ENCODE data around the gene DPAGT1.
A peak's percentile ranks its signal among the peaks of the same experiment; 100 is the strongest.
"Not testable (repeated sequence)": the region's sequence is repeated elsewhere in the genome, so short reads cannot be mapped to it uniquely, and the experiment has no call there.

DPAGT1 gene

GRCh38 chr11:119115484-119116234, 14.0 kb upstream of the DPAGT1 start:
- DNase-seq (ENCODE audit: low spot score): peak; percentile 55

- DNase-seq (ENCODE audit: low spot score): no peak
These were observed 12.7 kb upstream of the DPAGT1 start for GRCh38 chr11:119114351-119114750.

GRCh38 chr11:119113716-119114115, 12.1 kb upstream of the DPAGT1 start:
- DNase-seq (ENCODE audit: low spot score): no peak

- DNase-seq (ENCODE audit: low spot score): no peak
These were observed 10.8 kb upstream of the DPAGT1 start for GRCh38 chr11:119112314-119113020.

GRCh38 chr11:119111361-119111925, 9.8 kb upstream of the DPAGT1 start:
- DNase-seq (ENCODE audit: low spot score): no peak

- no peak for DNase-seq (ENCODE audit: low spot score)
These were observed 8.8 kb upstream of the DPAGT1 start for GRCh38 chr11:119110439-119110838.

GRCh38 chr11:119109843-119110242, 8.2 kb upstream of the DPAGT1 start:
- no peak for DNase-seq (ENCODE audit: low spot score)

- no peak for DNase-seq (ENCODE audit: low spot score)
These were observed 7.2 kb upstream of the DPAGT1 start for GRCh38 chr11:119108857-119109221.

- peak; percentile 45 for DNase-seq (ENCODE audit: low spot score)
These were observed 6.6 kb upstream of the DPAGT1 start for GRCh38 chr11:119108146-119108856.

- no peak for DNase-seq (ENCODE audit: low spot score)
These were observed 6.0 kb upstream of the DPAGT1 start for GRCh38 chr11:119107538-119108145.

- peak; percentile 92 for DNase-seq (ENCODE audit: low spot score)
These were observed 5.2 kb upstream of the DPAGT1 start, which contains the start of gene C2CD2L for GRCh38 chr11:119106564-119107537. TSS of gene C2CD2L (plus strand) at chr11:119107344. CDS start at chr11:119107742, 398 bp downstream.

GRCh38 chr11:119103793-119104192, 2.1 kb upstream of the DPAGT1 start:
- no peak for DNase-seq (ENCODE audit: low spot score)

GRCh38 chr11:119103161-119103664, 1.6 kb upstream of the DPAGT1 start:
- not testable (repeated sequence) for DNase-seq (ENCODE audit: low spot score)

- DNase-seq (ENCODE audit: low spot score): no peak
These were observed 477 bp downstream of the DPAGT1 start for GRCh38 chr11:119100994-119101758.

- DNase-seq (ENCODE audit: low spot score): no peak
These were observed 1.2 kb downstream of the DPAGT1 start for GRCh38 chr11:119100246-119100970.

- no peak for DNase-seq (ENCODE audit: low spot score)
These were observed 1.9 kb downstream of the DPAGT1 start for GRCh38 chr11:119099711-119100110.

- DNase-seq (ENCODE audit: low spot score): peak; percentile 100
These were observed 6.4 kb downstream of the DPAGT1 start for GRCh38 chr11:119095066-119095880.

- peak; percentile 64 for DNase-seq (ENCODE audit: low spot score)
These were observed 6.9 kb downstream of the DPAGT1 start for GRCh38 chr11:119094816-119095065.

Measured in CD4-positive, alpha-beta T cell treated with Interleukin-6 at 100 ng/mL for 8 hours (primary cell).